ENCODE measurements around the gene MACROD2.

GRCh38 chr20:15318682-15319081 is 1323.4 kb downstream of the MACROD2 start:
- no peak for TF ChIP-seq CTCF (IDR thresholded peaks at IDR 0.05)
- TF ChIP-seq POLR2A (IDR thresholded peaks at IDR 0.05) = no peak
